K562 (cell line): Measurements from ENCODE around the gene CCDC85B. TPM values are rescaled to one million over a fixed set of nuclear protein-coding genes. Genes with fewer than 3 reads are reported as not detected.

Source experiments
- ATAC-seq: fragments of 200-7000 bp; cut with Tn5 transposase; 3 replicates; pipeline ENCODE4 v1.9.1; 2020; ENCODE audit warnings: moderate library complexity
- BruUV-seq: library from RNA; stranded (reverse); fragments of 400-500 nt; replicated peaks from 2 replicates; lab custom pipeline; 2021; lab: Mats Ljungman, UMichigan
- CTCF ChIA-PET: fragments of 300-600 bp; formaldehyde crosslinking; extraction: SDS; loops from one replicate; lab custom pipeline; 2021; ENCODE audit warnings: low intra/inter-chr PET ratio; lab: Yijun Ruan, JAX
- POLR2A ChIA-PET: fragments of 300-600, 350-650 bp; sonication (Branson Sonifier 250); formaldehyde crosslinking; extraction: SDS; loops from one replicate; lab custom pipeline; 2021; ENCODE audit warnings: antibody characterized with exemption, inconsistent platforms; lab: Yijun Ruan, JAX
- DNase-seq, 4 experiments: peaks; one replicate each; pipeline versions ENCODE4 v3.0.0 to v3.0.0-alpha.2; 2011 to 2018; ENCODE audit warnings: low spot score in 3 of 4, mixed read lengths in 3 of 4; ENCODE audit errors: extremely low read depth in 1 of 4
- FAIRE-seq: peaks from 2 replicates; lab custom pipeline; 2011; peaks lifted over from hg19 to GRCh38; lab: Jason Lieb, UNC
- H2AFZ ChIP-seq: 2 replicates; pipeline ENCODE4 v1.6.0; 2011; ENCODE audit warnings: low read depth, low read length, control low read depth, inconsistent platforms
- H3K27ac ChIP-seq: fragments of 200-600 bp; 3 replicates; pipeline ENCODE4 v1.8.0; 2011; ENCODE audit warnings: low read depth, mild to moderate bottlenecking, control low read depth, inconsistent platforms, low read length, moderate library complexity, mixed read lengths; ENCODE audit errors: extremely low read depth
- H3K27me3 ChIP-seq, 2 experiments: fragments of 300-600 bp in 1 of 2; 2 replicates in 1 of 2; 3 replicates in 1 of 2; pipeline versions ENCODE4 v1.6.0 to v1.8.0; 2011; ENCODE audit warnings: inconsistent platforms in 2 of 2, low read length in 2 of 2, mild to moderate bottlenecking in 1 of 2, mixed read lengths in 1 of 2, moderate library complexity in 1 of 2; ENCODE audit not compliant: control insufficient read depth in 2 of 2, insufficient read depth in 2 of 2
- H3K36me3 ChIP-seq: fragments of 300-600 bp; 3 replicates; pipeline ENCODE4 v1.8.0; 2011; ENCODE audit warnings: mild to moderate bottlenecking, low read length, inconsistent platforms; ENCODE audit not compliant: control insufficient read depth, insufficient read depth
- H3K4me1 ChIP-seq, 2 experiments: fragments of 200-600 bp in 1 of 2; replicated peaks in 1 of 2; 2 replicates in 1 of 2; 3 replicates in 1 of 2; pipeline versions ENCODE4 v1.5.1 to v1.8.0; 2011; ENCODE audit warnings: inconsistent platforms in 2 of 2, low read length in 2 of 2, mild to moderate bottlenecking in 1 of 2, mixed read lengths in 1 of 2, moderate library complexity in 1 of 2; ENCODE audit not compliant: control insufficient read depth in 2 of 2, insufficient read depth in 2 of 2
- H3K4me2 ChIP-seq: 2 replicates; pipeline ENCODE4 v1.6.1; 2011; ENCODE audit warnings: low read length, control low read depth, inconsistent platforms, mixed read lengths; ENCODE audit not compliant: insufficient read depth
- H3K4me3 ChIP-seq: fragments of 200-600 bp; sonication (generic), shearing (Covaris generic); 2 replicates; pipeline ENCODE4 v1.5.1; 2016; ENCODE audit warnings: control low read depth, inconsistent platforms
- H3K79me2 ChIP-seq: fragments of 200-600 bp; 3 replicates; pipeline ENCODE4 v1.8.0; 2011; ENCODE audit warnings: low read length, inconsistent platforms; ENCODE audit not compliant: control insufficient read depth, insufficient read depth
- H3K9ac ChIP-seq, 2 experiments: 2 replicates each; pipeline versions ENCODE4 v1.6.0 to v1.6.1; 2011; ENCODE audit warnings: low read depth in 2 of 2, low read length in 2 of 2, control low read depth in 1 of 2, inconsistent platforms in 1 of 2, mild to moderate bottlenecking in 1 of 2, mixed read lengths in 1 of 2; ENCODE audit not compliant: insufficient read depth in 1 of 2
- H3K9me1 ChIP-seq: one replicate; pipeline ENCODE4 v1.6.0; 2011; ENCODE audit warnings: inconsistent platforms, mild to moderate bottlenecking, low read length, moderate library complexity; ENCODE audit not compliant: control insufficient read depth, insufficient read depth
- H3K9me3 ChIP-seq: replicated peaks from 2 replicates; pipeline ENCODE4 v1.5.1; 2011; ENCODE audit warnings: low read depth, low read length, inconsistent platforms; ENCODE audit not compliant: control insufficient read depth, insufficient read depth
- H4K20me1 ChIP-seq: replicated peaks from 2 replicates; pipeline ENCODE4 v1.6.1; 2011; ENCODE audit warnings: low read length, inconsistent platforms, mixed read lengths; ENCODE audit not compliant: control insufficient read depth, insufficient read depth
- FOXA1 ChIP-seq: fragments of 450-650 bp; IDR thresholded peaks from 2 replicates; pipeline ENCODE4 v1.6.1; 2016; ENCODE audit warnings: mild to moderate bottlenecking, borderline replicate concordance
- ZNF584 ChIP-seq: fragments of 200-800 bp; sonication (Bioruptor generic); IDR thresholded peaks from 2 replicates; pipeline ENCODE4 v1.6.1; 2016; ENCODE audit warnings: low read depth, mild to moderate bottlenecking, missing genetic modification characterization, missing compliant biosample characterization
- WGBS: fragments of 100-300 bp; shearing (Covaris generic); methylation state at CpG from one replicate; pipeline ENCODE4 v1.1.6; 2016; ENCODE audit warnings: low coverage, mixed read lengths; ENCODE audit not compliant: insufficient coverage; ENCODE audit errors: missing lambda C conversion rate; 5-methylcytosine and 5-hydroxymethylcytosine counted together
- in situ Hi-C: fragments of 300-500 bp; cut with MboI; formaldehyde crosslinking; loops from 4 replicates; pipeline ENCODE4 v1.15.0; 2018; ENCODE audit warnings: inconsistent platforms, mixed read lengths
- intact Hi-C: fragments of 100-400 bp; cut with micrococcal nuclease; formaldehyde crosslinking; loops from 2 replicates; pipeline ENCODE4 v1.14.2; 2022
- polyA plus RNA-seq, 8 experiments: library from polyadenylated mRNA; depleted of rRNA in 4 of 8; stranded (reverse) in 5 of 8; unstranded in 3 of 8; fragments of >200 nt; fragmentation: Nextera tagmentation in 2 of 8; fragmentation: Illumina TruSeq in 1 of 8; extraction: Ambion mirVana in 2 of 8; extraction: Trizol in 1 of 8; gene quantifications; 2 replicates each; pipeline versions ENCODE4 v1.2.1 to v1.2.3, GENCODE V29; 2011 to 2014; ENCODE audit warnings: inconsistent platforms in 1 of 8, missing spikeins in 1 of 8
- total RNA-seq, 7 experiments: library from RNA; depleted of rRNA in 6 of 7; stranded (reverse); fragments of >200 nt in 6 of 7; fragmentation: Illumina TruSeq in 2 of 7; extraction: Trizol in 2 of 7; gene quantifications; 2 replicates each; pipeline versions ENCODE4 v1.2.1 to v1.2.3, GENCODE V29; 2011 to 2021; ENCODE audit warnings: low replicate concordance in 1 of 7
- TF ChIP-seq, protein P1 (sequence below), 2 experiments: fragments of 450-650 bp; formaldehyde crosslinking in 1 of 2; IDR thresholded peaks; 2 replicates each; pipeline versions ENCODE4 v1.4.0 to v1.6.1; 2014 to 2020; ENCODE audit warnings: mild to moderate bottlenecking in 2 of 2, borderline replicate concordance in 1 of 2, low read depth in 1 of 2
- TF ChIP-seq, protein P2 (sequence below), 2 experiments: fragments of 450-650 bp; IDR thresholded peaks; 2 replicates each; pipeline ENCODE4 v1.6.1; 2016; ENCODE audit warnings: mild to moderate bottlenecking in 2 of 2, borderline replicate concordance in 1 of 2, low read depth in 1 of 2, moderate library complexity in 1 of 2

CCDC85B gene
- total and polyA plus RNA-seq, 9 of the 15 experiments (the other 6 are each of a cell fraction or from before 2014, with no cell fraction given) = 0.14 to 138 (median 6.2) TPM

GRCh38 chr11:65932558-65932919 is 42.1 kb downstream of the CCDC85B start:
- Histone ChIP-seq H3K4me3 (no peak overlapping the region), H3K9me3 (no peaks in the 10 kb centered on the region), H3K9me1 (no peaks in the 10 kb centered on the region), H3K4me2 (no peak overlapping the region; the same call in 1 of the 2 replicates), H2AFZ (peak overlapping the region; percentile 70), H3K36me3 (no peaks in the 10 kb centered on the region), H3K27ac (no peak overlapping the region), H3K79me2 (no peaks in the 10 kb centered on the region), H3K27me3 (no peaks in the 10 kb centered on the region), H3K9ac (no peak overlapping the region), H4K20me1 (no peaks in the 10 kb centered on the region), H3K4me1 (peaks cover 25 to 48% of the 10 kb centered on the region in 2 experiments; a peak in 4 of 5 replicates)
- ChIA-PET CTCF (no interaction called here), POLR2A (interaction anchor here (2.4 kb wide), 1 partner anchor 28 kb away, joined by 5 read pairs; no protein-coding TSS in a partner anchor)
- peak; percentile 61 to 67 (median 62) for DNase-seq
- BruUV-seq = no TSS peak
- intact Hi-C loops (no loop called here), in situ Hi-C loops (no loop called here)
- 32% methylated on average over 9 of the region's 9 CpGs for WGBS
- FAIRE-seq = no peak
- peak; percentile 79 for ATAC-seq
- TF ChIP-seq, protein P1, sequence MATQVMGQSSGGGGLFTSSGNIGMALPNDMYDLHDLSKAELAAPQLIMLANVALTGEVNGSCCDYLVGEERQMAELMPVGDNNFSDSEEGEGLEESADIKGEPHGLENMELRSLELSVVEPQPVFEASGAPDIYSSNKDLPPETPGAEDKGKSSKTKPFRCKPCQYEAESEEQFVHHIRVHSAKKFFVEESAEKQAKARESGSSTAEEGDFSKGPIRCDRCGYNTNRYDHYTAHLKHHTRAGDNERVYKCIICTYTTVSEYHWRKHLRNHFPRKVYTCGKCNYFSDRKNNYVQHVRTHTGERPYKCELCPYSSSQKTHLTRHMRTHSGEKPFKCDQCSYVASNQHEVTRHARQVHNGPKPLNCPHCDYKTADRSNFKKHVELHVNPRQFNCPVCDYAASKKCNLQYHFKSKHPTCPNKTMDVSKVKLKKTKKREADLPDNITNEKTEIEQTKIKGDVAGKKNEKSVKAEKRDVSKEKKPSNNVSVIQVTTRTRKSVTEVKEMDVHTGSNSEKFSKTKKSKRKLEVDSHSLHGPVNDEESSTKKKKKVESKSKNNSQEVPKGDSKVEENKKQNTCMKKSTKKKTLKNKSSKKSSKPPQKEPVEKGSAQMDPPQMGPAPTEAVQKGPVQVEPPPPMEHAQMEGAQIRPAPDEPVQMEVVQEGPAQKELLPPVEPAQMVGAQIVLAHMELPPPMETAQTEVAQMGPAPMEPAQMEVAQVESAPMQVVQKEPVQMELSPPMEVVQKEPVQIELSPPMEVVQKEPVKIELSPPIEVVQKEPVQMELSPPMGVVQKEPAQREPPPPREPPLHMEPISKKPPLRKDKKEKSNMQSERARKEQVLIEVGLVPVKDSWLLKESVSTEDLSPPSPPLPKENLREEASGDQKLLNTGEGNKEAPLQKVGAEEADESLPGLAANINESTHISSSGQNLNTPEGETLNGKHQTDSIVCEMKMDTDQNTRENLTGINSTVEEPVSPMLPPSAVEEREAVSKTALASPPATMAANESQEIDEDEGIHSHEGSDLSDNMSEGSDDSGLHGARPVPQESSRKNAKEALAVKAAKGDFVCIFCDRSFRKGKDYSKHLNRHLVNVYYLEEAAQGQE (IDR thresholded peaks at IDR 0.05; ENCODE audit: borderline replicate concordance) = peak; percentile 36; the same call in 1 of the 2 replicates
- TF ChIP-seq, protein P1 (CRISPR knock-in tag; IDR thresholded peaks at IDR 0.05; ENCODE audit: low read depth) = no peak
- TF ChIP-seq ZNF584 (no peak), FOXA1 (no peak)
- TF ChIP-seq, protein P2, sequence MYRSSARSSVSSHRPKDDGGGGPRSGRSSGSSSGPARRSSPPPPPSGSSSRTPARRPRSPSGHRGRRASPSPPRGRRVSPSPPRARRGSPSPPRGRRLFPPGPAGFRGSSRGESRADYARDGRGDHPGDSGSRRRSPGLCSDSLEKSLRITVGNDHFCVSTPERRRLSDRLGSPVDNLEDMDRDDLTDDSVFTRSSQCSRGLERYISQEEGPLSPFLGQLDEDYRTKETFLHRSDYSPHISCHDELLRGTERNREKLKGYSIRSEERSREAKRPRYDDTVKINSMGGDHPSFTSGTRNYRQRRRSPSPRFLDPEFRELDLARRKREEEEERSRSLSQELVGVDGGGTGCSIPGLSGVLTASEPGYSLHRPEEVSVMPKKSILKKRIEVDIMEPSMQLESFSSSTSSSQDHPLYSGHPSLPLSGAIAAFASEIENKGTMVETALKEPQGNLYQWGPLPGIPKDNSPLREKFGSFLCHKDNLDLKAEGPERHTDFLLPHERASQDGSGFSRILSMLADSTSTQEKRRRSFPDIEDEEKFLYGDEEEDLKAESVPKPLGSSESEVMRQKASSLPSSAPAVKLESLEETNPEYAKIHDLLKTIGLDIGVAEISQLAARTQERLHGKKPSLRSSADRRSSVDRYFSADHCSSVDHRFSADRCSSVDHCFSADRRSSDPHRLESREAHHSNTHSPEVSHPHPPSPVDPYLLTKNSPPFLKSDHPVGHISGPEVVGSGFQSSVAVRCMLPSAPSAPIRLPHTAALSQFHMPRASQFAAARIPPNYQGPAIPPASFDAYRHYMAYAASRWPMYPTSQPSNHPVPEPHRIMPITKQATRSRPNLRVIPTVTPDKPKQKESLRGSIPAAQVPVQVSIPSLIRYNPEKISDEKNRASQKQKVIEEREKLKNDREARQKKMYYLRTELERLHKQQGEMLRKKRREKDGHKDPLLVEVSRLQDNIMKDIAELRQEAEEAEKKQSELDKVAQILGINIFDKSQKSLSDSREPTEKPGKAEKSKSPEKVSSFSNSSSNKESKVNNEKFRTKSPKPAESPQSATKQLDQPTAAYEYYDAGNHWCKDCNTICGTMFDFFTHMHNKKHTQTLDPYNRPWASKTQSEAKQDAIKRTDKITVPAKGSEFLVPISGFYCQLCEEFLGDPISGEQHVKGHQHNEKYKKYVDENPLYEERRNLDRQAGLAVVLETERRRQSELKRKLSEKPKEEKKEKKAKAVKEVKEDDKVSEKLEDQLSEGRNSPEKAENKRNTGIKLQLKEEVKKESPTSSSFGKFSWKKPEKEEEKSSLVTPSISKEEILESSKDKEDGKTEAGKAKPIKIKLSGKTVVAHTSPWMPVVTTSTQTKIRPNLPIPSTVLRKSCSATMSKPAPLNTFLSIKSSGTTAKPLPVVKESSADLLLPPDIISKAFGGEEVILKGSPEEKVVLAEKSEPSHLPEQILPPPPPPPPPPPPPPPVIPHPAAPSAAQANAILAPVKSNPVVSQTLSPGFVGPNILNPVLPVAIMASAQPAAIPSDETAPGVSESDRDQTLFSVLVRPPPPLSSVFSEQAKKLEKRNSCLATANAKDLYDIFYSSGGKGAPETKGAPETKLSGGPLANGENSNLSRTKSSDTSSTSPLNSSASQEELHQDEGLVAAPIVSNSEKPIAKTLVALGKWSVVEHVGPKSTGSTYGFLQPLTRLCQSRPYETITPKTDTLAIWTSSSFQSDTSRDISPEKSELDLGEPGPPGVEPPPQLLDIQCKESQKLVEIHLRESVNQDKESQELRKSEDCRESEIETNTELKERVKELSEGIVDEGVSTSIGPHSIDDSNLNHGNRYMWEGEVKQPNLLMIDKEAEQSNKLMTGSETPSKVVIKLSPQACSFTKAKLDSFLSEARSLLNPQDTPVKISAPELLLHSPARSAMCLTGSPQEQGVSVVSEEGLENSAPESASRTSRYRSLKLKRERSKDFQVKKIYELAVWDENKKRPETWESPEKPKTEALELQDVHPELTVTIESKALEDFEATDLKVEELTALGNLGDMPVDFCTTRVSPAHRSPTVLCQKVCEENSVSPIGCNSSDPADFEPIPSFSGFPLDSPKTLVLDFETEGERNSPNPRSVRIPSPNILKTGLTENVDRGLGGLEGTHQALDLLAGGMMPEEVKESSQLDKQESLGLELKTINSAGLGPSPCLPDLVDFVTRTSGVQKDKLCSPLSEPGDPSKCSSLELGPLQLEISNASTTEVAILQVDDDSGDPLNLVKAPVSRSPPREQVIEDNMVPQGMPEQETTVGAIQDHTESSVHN (IDR thresholded peaks at IDR 0.05; ENCODE audit: borderline replicate concordance in 1 of 2, low read depth in 1 of 2) = no peak
